ENCODE data around the gene COTL1. TPM values are rescaled to one million over a fixed set of nuclear protein-coding genes. Genes with fewer than 3 reads are reported as not detected.

COTL1 gene
- total RNA-seq, 2 experiments from 2014 or later: 325 to 328 TPM

Other genes starting within 250 kb of the COTL1 start
- gene ATP2C2, start 249.5 kb downstream of the COTL1 start, total RNA-seq: not detected
- gene MEAK7, start 113.4 kb downstream of the COTL1 start, total RNA-seq: 1 to 10 TPM; 6.3 to 7.0 TPM
- 10 to 100 TPM; 45.7 to 50.3 TPM for gene KLHL36, start 30.4 kb upstream of the COTL1 start, total RNA-seq
- gene USP10, start 81.9 kb upstream of the COTL1 start, total RNA-seq: 10 to 100 TPM; 93.9 to 95.2 TPM
- under 1 TPM in 1 of 2 experiments, not detected in 1; 0.14 TPM for gene CRISPLD2, start 201.9 kb upstream of the COTL1 start, total RNA-seq